H1 (cell line): ENCODE measurements around the gene NABP2. TPM values are rescaled to one million over a fixed set of nuclear protein-coding genes. Genes with fewer than 3 reads are reported as not detected.

Experiments used
- ASH2L ChIP-seq: fragments of 200-600, 300-600 bp; sonication (generic); IDR thresholded peaks from one replicate; pipeline ENCODE4 v1.7.1; 2017; ENCODE audit warnings: low read length
- KDM5A ChIP-seq: fragments of 200-600 bp; IDR thresholded peaks from 2 replicates; pipeline ENCODE4 v1.7.1; 2012; ENCODE audit warnings: mild to moderate bottlenecking, low read length, inconsistent platforms, mixed read lengths
- NANOG ChIP-seq: IDR thresholded peaks from 2 replicates; pipeline ENCODE4 v1.6.1; 2011; ENCODE audit warnings: low read length, low read depth, mild to moderate bottlenecking, inconsistent platforms; ENCODE audit not compliant: insufficient read depth, poor library complexity, severe bottlenecking
- POLR2AphosphoS5 ChIP-seq: IDR thresholded peaks from 2 replicates; pipeline ENCODE4 v1.6.1; 2011; ENCODE audit warnings: low read depth, low read length
- SAP30 ChIP-seq: fragments of 300-600 bp; sonication (generic); IDR thresholded peaks from 2 replicates; pipeline ENCODE4 v1.7.1; 2012; ENCODE audit warnings: low read length, moderate library complexity, mild to moderate bottlenecking, inconsistent platforms; ENCODE audit not compliant: insufficient read depth, insufficient replicate concordance
- SP2 ChIP-seq: IDR thresholded peaks from 2 replicates; pipeline ENCODE4 v1.6.1; 2012; ENCODE audit warnings: mild to moderate bottlenecking, low read length, inconsistent platforms
- SRF ChIP-seq: IDR thresholded peaks from 2 replicates; pipeline ENCODE4 v1.6.1; 2011; ENCODE audit warnings: mild to moderate bottlenecking, low read depth, low read length, moderate library complexity
- SUZ12 ChIP-seq: fragments of 200-600 bp; sonication (generic); IDR thresholded peaks from 2 replicates; pipeline ENCODE4 v1.6.1; 2012; ENCODE audit warnings: mild to moderate bottlenecking, inconsistent platforms, low read length, moderate library complexity, mixed read lengths
- TAF1 ChIP-seq: IDR thresholded peaks from 2 replicates; pipeline ENCODE4 v1.6.1; 2011; ENCODE audit warnings: mild to moderate bottlenecking, low read depth, low read length
- polyA plus RNA-seq, 7 experiments: library from polyadenylated mRNA; depleted of rRNA in 3 of 7; stranded (reverse) in 5 of 7; unstranded in 2 of 7; fragments of >200 nt in 5 of 7; fragments of 200-250 nt in 2 of 7; gene quantifications; 1 replicate in 5 of 7; 2 replicates in 1 of 7; 4 replicates in 1 of 7; pipeline versions ENCODE4 v1.2.1 to v1.2.3, GENCODE V29; 2011 to 2013; ENCODE audit warnings: missing spikeins in 2 of 7, mixed read lengths in 2 of 7
- total RNA-seq: library from RNA; stranded (reverse); fragmentation: NEBNext Ultra II Directional; extraction: Animal tissue kit (Norgen Biotek cat#: 25700); gene quantifications from 2 replicates; pipeline ENCODE4 v1.2.1, GENCODE V29; 2021
- TF ChIP-seq, protein P1 (sequence below): IDR thresholded peaks from 2 replicates; pipeline ENCODE4 v1.6.1; 2011; ENCODE audit warnings: low read depth, mild to moderate bottlenecking, low read length; ENCODE audit not compliant: insufficient read depth
- TF ChIP-seq, protein P2 (sequence below), 3 experiments: IDR thresholded peaks; 1 replicate in 2 of 3; 2 replicates in 1 of 3; pipeline versions ENCODE4 v1.5.1 to v1.6.1; 2011; ENCODE audit warnings: low read length in 3 of 3, mild to moderate bottlenecking in 3 of 3, inconsistent platforms in 2 of 3, low read depth in 1 of 3, moderate library complexity in 1 of 3; ENCODE audit not compliant: insufficient read depth in 1 of 3; ENCODE audit errors: control extremely low read depth in 1 of 3

NABP2 gene
- total and polyA plus RNA-seq, 2 of the 8 experiments (the other 6 are each of a cell fraction or from before 2014, with no cell fraction given): 58.1 to 67.5 TPM

DNA sequence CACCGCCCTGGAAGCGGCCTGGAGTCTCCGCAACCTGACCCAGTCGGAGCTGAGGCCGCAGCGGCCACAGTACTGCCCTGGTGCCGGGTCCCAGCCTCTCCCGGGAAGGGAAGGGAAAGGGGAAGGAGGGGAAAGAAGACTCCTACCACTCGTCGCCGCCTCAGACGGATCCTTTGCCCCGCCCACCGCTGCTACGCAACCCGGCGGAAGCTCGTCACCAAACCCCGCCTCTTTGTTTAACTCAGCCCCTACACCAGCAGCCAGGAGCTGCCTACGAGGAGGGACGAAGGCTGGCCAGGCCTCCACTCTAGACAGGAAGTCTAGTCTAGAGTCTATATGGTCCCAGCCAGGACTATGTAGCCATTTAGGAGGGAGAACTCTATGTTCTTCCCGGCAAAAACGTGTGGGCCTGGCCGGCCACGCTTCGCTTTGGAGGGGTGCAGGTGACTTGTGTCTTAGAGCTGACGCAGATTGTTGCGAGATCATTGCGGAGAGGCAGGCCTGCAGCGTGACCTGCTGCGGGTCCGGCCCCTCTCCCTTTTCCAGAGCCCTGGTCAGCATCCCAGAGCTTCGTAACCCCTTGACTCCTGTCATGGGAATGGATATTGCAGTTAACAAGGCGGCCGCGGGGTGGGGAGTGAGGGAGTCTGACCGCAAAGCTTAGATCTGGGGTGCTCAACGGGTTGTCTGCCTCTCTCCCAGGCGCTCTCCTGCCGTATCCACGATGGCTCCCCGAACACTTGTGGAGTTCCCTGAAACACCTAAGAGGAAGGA lies 2.2 kb upstream of the NABP2 start, which contains the start of gene RNF41 (continued):
- TF ChIP-seq, protein P1, sequence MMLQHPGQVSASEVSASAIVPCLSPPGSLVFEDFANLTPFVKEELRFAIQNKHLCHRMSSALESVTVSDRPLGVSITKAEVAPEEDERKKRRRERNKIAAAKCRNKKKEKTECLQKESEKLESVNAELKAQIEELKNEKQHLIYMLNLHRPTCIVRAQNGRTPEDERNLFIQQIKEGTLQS: no peak
- TF ChIP-seq NANOG (no peak), SUZ12 (no peak), SP2 (peak; percentile 54; the same call in 1 of the 2 replicates), POLR2AphosphoS5 (peak; percentile 63; the same call in 1 of the 2 replicates), SAP30 (peak; percentile 70), SRF (no peak), KDM5A (no peak), ASH2L (peak; percentile 75), TAF1 (peak; percentile 93)
- TF ChIP-seq, protein P2, sequence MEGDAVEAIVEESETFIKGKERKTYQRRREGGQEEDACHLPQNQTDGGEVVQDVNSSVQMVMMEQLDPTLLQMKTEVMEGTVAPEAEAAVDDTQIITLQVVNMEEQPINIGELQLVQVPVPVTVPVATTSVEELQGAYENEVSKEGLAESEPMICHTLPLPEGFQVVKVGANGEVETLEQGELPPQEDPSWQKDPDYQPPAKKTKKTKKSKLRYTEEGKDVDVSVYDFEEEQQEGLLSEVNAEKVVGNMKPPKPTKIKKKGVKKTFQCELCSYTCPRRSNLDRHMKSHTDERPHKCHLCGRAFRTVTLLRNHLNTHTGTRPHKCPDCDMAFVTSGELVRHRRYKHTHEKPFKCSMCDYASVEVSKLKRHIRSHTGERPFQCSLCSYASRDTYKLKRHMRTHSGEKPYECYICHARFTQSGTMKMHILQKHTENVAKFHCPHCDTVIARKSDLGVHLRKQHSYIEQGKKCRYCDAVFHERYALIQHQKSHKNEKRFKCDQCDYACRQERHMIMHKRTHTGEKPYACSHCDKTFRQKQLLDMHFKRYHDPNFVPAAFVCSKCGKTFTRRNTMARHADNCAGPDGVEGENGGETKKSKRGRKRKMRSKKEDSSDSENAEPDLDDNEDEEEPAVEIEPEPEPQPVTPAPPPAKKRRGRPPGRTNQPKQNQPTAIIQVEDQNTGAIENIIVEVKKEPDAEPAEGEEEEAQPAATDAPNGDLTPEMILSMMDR (IDR thresholded peaks at IDR 0.05; ENCODE audit: control extremely low read depth in 1 of 3, insufficient read depth in 1 of 3, low read depth in 1 of 3, low read length in 3 of 3): peak in 2 of 3 experiments; percentile 9 to 24; a peak in 2 of 4 replicates
